Measurements from ENCODE around the gene LARP7.

DNA sequence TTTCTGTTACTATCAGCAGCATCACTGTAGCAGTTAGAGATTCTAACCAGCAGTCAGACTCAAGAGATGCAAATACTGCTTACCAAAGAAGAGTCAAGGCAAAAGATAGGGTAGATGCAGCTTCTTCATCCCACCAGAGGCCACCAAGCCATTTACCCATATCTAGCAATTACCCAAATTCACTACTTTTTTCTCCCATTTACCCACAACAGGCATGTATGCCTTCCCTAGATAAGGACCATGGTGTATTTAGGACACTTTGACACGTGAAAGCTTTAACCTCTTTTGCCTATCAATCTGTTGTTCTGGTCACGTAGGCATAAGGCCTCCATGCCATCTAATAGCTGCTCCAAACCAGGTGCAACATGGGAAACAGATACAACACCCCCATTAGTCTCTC, 5.6 kb downstream of the LARP7 start:
- TF ChIP-seq POLR2A (IDR thresholded peaks at IDR 0.05; ENCODE audit: extremely low read depth, insufficient read length) = no peak
- TF ChIP-seq, protein P1, sequence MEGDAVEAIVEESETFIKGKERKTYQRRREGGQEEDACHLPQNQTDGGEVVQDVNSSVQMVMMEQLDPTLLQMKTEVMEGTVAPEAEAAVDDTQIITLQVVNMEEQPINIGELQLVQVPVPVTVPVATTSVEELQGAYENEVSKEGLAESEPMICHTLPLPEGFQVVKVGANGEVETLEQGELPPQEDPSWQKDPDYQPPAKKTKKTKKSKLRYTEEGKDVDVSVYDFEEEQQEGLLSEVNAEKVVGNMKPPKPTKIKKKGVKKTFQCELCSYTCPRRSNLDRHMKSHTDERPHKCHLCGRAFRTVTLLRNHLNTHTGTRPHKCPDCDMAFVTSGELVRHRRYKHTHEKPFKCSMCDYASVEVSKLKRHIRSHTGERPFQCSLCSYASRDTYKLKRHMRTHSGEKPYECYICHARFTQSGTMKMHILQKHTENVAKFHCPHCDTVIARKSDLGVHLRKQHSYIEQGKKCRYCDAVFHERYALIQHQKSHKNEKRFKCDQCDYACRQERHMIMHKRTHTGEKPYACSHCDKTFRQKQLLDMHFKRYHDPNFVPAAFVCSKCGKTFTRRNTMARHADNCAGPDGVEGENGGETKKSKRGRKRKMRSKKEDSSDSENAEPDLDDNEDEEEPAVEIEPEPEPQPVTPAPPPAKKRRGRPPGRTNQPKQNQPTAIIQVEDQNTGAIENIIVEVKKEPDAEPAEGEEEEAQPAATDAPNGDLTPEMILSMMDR (IDR thresholded peaks at IDR 0.05; ENCODE audit: low read depth, low read length) = no peak
